Progenitor cell of endocrine pancreas (in vitro differentiated cells): Measurements from ENCODE around the gene FXYD6. TPM values are rescaled to one million over a fixed set of nuclear protein-coding genes. Genes with fewer than 3 reads are reported as not detected.

Experiments used
- DNase-seq: peaks from one replicate; pipeline ENCODE4 v3.0.0; 2021; ENCODE audit warnings: low spot score; ENCODE audit not compliant: unreplicated experiment
- H3K27ac Mint-ChIP-seq: 2 replicates; pipeline ENCODE4 v1.8.0; 2021; ENCODE audit warnings: mild to moderate bottlenecking, moderate library complexity, mixed read lengths
- H3K27me3 Mint-ChIP-seq: 2 replicates; pipeline ENCODE4 v1.8.0; 2021; ENCODE audit warnings: mixed read lengths
- H3K36me3 Mint-ChIP-seq: 2 replicates; pipeline ENCODE4 v1.8.0; 2022; ENCODE audit warnings: mixed read lengths; ENCODE audit not compliant: insufficient read depth
- H3K4me1 Mint-ChIP-seq: 2 replicates; pipeline ENCODE4 v1.8.0; 2021; ENCODE audit warnings: low read depth, mixed read lengths
- H3K4me3 Mint-ChIP-seq: 2 replicates; pipeline ENCODE4 v1.8.0; 2021; ENCODE audit warnings: low read depth, mild to moderate bottlenecking, moderate library complexity, mixed read lengths
- H3K9me3 Mint-ChIP-seq: 2 replicates; pipeline ENCODE4 v1.8.0; 2021; ENCODE audit warnings: low read depth, mixed read lengths
- total RNA-seq: library from RNA; stranded (reverse); gene quantifications from 2 replicates; pipeline ENCODE4 v1.2.1, GENCODE V29; 2021
- TF ChIP-seq, protein P1 (sequence below): fragments of 200-600 bp; sonication (generic); IDR thresholded peaks from one replicate; pipeline ENCODE4 v1.5.0; 2021; ENCODE audit warnings: antibody characterized with exemption, mild to moderate bottlenecking; ENCODE audit not compliant: unreplicated experiment

FXYD6 gene
- total RNA-seq, 1 donor from 2014 or later: 28.5 TPM

DNA sequence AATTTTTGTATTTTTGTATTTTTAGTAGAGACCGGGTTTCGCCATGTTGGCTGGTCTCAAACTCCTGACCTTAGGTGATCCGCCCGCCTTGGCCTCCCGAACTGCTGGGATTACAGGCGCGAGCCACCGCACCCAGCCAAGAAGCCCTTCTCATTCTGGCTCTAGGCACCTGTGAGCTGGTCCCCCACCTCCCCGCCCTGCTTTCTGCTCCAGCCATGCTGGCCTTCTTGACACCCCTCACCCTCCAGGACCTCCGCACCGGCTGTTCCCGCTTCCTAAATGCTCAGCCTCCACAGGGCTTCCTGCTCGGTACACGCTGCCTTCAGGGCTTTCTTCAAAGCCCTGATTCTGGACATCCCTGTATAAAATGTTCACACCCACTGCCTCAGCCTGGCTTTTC lies 46.4 kb downstream of the FXYD6 start:
- Mint-ChIP-seq H3K4me1 (peaks cover 56% of the 10 kb centered on the region), H3K4me3 (no peak overlapping the region), H3K9me3 (no peaks in the 10 kb centered on the region), H3K27ac (peak overlapping the region; percentile 91), H3K27me3 (no peaks in the 10 kb centered on the region), H3K36me3 (no peaks in the 10 kb centered on the region)
- TF ChIP-seq, protein P1, sequence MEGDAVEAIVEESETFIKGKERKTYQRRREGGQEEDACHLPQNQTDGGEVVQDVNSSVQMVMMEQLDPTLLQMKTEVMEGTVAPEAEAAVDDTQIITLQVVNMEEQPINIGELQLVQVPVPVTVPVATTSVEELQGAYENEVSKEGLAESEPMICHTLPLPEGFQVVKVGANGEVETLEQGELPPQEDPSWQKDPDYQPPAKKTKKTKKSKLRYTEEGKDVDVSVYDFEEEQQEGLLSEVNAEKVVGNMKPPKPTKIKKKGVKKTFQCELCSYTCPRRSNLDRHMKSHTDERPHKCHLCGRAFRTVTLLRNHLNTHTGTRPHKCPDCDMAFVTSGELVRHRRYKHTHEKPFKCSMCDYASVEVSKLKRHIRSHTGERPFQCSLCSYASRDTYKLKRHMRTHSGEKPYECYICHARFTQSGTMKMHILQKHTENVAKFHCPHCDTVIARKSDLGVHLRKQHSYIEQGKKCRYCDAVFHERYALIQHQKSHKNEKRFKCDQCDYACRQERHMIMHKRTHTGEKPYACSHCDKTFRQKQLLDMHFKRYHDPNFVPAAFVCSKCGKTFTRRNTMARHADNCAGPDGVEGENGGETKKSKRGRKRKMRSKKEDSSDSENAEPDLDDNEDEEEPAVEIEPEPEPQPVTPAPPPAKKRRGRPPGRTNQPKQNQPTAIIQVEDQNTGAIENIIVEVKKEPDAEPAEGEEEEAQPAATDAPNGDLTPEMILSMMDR: no peak
- DNase-seq: no peak

DNA sequence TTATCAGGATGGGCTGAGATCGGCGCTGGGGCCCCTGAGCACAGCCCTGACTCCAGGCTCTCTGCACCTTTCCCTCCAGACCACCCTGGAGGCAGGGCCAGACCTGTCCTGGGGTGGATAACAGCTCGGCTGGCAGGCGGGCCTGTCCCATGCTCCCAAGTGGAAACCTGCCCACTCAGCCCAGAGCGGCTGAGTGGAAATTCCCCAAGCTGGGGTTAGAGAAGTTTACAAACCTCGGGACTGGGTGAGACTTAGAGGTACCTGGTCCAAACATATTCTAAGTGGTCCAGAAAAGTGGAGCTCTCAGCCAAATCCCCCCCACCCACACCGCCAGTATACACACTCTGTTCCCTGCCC lies 47.1 kb downstream of the FXYD6 start:
- no peaks in the 10 kb centered on the region for H3K36me3 Mint-ChIP-seq
- H3K4me1 Mint-ChIP-seq: peaks cover 56% of the 10 kb centered on the region
- TF ChIP-seq, protein P1: no peak
- no peak overlapping the region for H3K27ac Mint-ChIP-seq
- H3K9me3 Mint-ChIP-seq: no peaks in the 10 kb centered on the region
- no peak overlapping the region for H3K4me3 Mint-ChIP-seq
- DNase-seq: no peak
- no peaks in the 10 kb centered on the region for H3K27me3 Mint-ChIP-seq

DNA sequence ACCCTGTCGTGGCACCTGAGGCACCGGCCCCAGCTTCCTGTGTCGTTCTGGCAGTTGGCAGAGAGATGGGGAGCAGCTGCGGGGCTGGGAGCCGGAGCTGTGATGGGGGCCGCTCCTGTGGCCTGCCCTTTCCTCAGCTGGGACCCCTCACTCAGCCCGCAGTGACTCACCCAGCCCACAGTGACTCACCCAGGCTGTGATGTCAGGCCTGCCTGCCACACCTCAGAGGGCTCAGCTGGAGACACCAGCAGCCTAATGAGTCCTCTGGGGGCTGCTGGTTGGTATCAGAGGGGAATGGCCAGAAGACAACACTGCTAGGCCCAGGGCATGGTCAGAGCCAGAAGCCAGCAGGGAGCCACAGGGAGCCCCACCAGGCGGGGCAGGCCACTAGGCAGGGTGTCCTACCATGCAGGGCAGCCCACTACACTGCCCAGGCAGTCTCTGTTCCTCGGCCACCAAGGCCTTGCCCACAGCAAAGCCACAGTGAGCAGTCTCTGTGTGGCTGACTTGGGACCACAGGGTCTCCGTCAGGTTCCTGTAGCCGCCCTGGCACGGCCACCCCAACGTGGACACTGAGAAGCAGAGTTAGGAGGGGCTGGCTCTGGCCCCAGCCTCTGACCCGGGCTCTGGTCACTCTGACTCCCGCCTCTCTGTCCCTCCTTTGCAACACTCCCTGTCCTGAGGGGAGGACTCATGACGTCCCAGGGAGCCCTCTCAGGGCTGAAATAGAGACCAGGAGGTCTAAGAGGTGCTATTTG lies 47.7 kb downstream of the FXYD6 start:
- Mint-ChIP-seq H3K9me3 (no peaks in the 10 kb centered on the region), H3K4me3 (no peak overlapping the region), H3K27me3 (no peaks in the 10 kb centered on the region), H3K27ac (peak overlapping the region; percentile 56), H3K4me1 (peaks cover 54% of the 10 kb centered on the region), H3K36me3 (no peaks in the 10 kb centered on the region)
- TF ChIP-seq, protein P1: no peak
- DNase-seq: no peak

DNA sequence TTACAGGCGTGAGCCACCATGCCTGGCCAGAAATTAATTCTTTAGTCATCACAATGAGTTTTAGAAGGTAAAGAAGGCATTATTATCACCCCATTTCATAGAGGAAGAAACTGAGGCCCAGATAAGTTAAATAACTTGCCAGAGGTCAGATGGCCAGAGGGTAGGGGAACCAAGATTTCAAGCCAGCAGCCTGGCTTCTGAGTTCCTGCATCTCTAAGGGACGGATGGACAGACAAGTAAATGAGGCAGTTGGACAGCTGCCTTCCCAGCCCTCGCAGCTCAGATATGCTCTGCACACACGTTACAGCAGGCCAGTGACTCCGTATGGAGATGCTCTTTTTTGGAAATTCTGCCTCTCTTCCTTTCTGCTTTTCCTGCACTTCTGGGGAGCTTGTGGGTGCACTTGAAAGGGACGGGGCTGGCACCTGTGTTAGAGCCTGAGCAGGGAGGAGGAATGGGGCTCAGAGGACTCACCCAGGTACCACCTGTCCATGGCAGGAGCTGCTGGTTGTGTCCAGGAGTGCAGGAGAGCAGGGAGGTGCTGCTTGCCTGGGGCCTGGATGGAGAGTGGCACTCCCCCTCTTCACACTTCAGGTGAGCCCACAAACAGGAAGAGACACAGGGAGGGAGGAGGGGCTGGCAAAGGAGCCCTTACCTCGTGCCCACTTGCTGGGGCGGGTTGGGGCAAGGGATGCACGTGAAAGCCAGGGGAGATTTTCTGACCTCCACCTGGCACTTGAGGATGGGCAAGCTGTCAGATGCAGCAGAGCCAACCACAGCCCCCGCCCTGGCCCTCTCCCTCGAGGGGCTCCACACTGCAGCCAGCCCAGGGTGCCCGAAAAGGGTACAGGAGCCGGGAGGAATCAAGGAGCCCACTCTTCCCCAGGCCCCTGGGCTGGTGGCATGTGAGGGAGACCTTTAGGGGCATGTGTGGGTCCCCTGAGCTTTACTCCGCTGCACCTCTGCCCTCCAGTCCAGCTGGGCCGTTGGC lies 48.6 kb downstream of the FXYD6 start:
- Mint-ChIP-seq H3K27ac (no peak overlapping the region), H3K4me1 (peaks cover 48% of the 10 kb centered on the region), H3K4me3 (no peak overlapping the region), H3K27me3 (peaks cover 4% of the 10 kb centered on the region), H3K36me3 (no peaks in the 10 kb centered on the region), H3K9me3 (no peaks in the 10 kb centered on the region)
- TF ChIP-seq, protein P1: no peak
- peak; percentile 7 for DNase-seq

DNA sequence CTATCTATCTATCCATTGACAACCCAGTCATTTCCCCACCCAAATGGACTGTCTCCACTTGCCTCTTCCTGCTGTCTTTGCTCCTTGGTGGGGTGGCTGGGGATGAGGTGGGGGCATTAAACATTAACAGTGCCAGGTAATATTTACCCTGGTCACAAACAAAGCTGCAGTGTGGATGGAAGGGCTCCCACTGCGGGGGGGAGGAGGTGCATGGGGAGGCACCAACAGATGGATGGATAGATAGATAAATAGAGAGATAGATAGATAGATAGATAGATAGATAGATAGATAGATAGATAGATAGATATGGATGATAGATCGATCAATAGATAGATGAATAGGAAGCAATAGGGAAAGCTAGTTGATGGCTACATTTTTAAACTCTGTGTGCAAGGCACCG lies 49.6 kb downstream of the FXYD6 start:
- H3K27ac Mint-ChIP-seq: peak overlapping the region; percentile 31
- H3K4me3 Mint-ChIP-seq: no peak overlapping the region
- H3K4me1 Mint-ChIP-seq: peaks cover 42% of the 10 kb centered on the region
- DNase-seq: no peak
- no peaks in the 10 kb centered on the region for H3K36me3 Mint-ChIP-seq
- TF ChIP-seq, protein P1: no peak
- H3K27me3 Mint-ChIP-seq: peaks cover 5% of the 10 kb centered on the region
- no peaks in the 10 kb centered on the region for H3K9me3 Mint-ChIP-seq
